NT2/D1 (cell line): ENCODE results near the gene SLC23A3.

Source experiments
- DNase-seq: peaks from one replicate; pipeline ENCODE4 v3.0.0-alpha.2; 2011; ENCODE audit warnings: low read depth, low spot score
- H3K27me3 ChIP-seq: 2 replicates; pipeline ENCODE4 v1.6.0; 2011; ENCODE audit warnings: mild to moderate bottlenecking; ENCODE audit not compliant: insufficient read length, insufficient read depth
- H3K36me3 ChIP-seq: 2 replicates; pipeline ENCODE4 v1.6.1; 2011; ENCODE audit warnings: mild to moderate bottlenecking, low read length, mixed read lengths; ENCODE audit not compliant: insufficient read depth, insufficient read length
- H3K4me1 ChIP-seq: 2 replicates; pipeline ENCODE4 v1.5.1; 2011; ENCODE audit not compliant: insufficient read depth, insufficient read length
- H3K4me3 ChIP-seq: 2 replicates; pipeline ENCODE4 v1.5.1; 2011; ENCODE audit warnings: low read depth; ENCODE audit not compliant: insufficient read length
- H3K9ac ChIP-seq: 2 replicates; pipeline ENCODE4 v1.6.0; 2011; ENCODE audit warnings: low read depth; ENCODE audit not compliant: insufficient read length
- H3K9me3 ChIP-seq: 2 replicates; pipeline ENCODE4 v1.5.1; 2011; ENCODE audit warnings: mild to moderate bottlenecking, low read length; ENCODE audit not compliant: insufficient read depth
- SUZ12 ChIP-seq: IDR thresholded peaks from 2 replicates; pipeline ENCODE4 v1.6.1; 2011; ENCODE audit not compliant: insufficient read length, insufficient read depth; ENCODE audit errors: extremely low read depth
- YY1 ChIP-seq: IDR thresholded peaks from 2 replicates; pipeline ENCODE4 v1.6.1; 2011; ENCODE audit not compliant: insufficient read length, insufficient read depth
- ZNF274 ChIP-seq: IDR thresholded peaks from 2 replicates; pipeline ENCODE4 v1.6.1; 2011; ENCODE audit warnings: mild to moderate bottlenecking, low read depth, low read length

Gene SLC23A3

GRCh38 chr2:219169930-219170654 is at the start of gene SLC23A3:
Gene SLC23A3 (minus strand): TSS chr2:219170029. CDS start chr2:219169984, 45 bp downstream.
- Histone ChIP-seq H3K9me3 (no peaks in the 10 kb centered on the region), H3K36me3 (peaks cover 34% of the 10 kb centered on the region), H3K4me3 (no peak within 1 kb of the TSS), H3K9ac (no peak within 1 kb of the TSS), H3K4me1 (peaks cover 2% of the 10 kb centered on the region), H3K27me3 (no peaks in the 10 kb centered on the region)
- no peak for DNase-seq
- TF ChIP-seq ZNF274 (no peak), SUZ12 (no peak), YY1 (no peak)

DNA sequence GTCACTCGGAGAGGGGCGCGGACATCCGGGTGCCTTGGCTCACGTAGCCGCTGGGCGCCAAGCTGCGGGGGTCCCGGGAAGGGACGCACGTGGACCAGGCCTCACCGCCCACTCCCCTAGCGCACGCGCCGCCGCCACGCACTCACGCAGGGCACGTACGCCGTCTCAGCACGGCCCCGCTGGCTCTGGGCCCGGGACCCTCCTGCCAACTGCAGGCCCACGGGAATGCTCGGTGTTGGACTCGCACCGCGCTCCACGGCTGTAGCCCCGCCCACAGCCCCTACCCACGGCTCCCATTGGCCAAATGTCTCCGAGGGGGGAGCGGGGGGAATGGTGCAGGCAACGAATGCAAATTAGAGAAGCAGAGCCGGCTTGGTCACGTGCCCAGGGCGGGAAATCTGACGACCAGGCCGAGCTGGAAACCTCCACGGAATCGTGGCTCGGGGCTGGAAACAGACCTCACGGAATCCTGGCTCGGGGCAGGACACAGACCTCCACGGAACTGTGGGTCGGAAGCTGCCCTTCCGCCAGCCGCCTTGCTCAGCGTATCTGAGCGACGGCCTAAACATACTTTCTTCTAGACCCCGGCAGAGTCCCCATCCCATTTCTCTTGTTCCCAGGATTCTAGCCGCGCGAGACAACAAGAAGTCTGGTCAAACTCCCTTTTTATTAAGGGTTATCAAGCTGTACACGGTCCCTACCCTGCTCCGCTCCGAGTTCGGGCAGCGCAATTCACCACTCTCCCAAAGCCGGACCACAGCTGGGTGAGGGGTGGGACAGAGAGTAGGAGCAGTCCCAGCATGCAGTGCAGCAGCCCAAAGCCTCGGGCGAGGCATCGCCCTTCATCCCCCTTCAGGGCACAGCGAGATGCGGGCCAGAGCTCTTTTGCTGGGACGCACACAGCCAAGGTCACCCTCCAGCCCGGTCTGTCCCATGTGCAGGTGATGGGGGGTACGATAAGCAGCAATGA is 49.2 kb upstream of the SLC23A3 start, which contains the start of gene ABCB6:
TSS of gene ABCB6 (minus strand) at position 227 of the 970 bp plus-strand sequence. CDS start 285 bp downstream, outside the sequence.
- Histone ChIP-seq H3K4me1 (peaks cover 10% of the 10 kb centered on the region), H3K9me3 (no peaks in the 10 kb centered on the region), H3K9ac (peak within 1 kb of the TSS; percentile 88), H3K27me3 (no peaks in the 10 kb centered on the region), H3K36me3 (peaks cover 78% of the 10 kb centered on the region), H3K4me3 (peak within 1 kb of the TSS; percentile 70)
- DNase-seq, result peak; percentile 81
- no peak for TF ChIP-seq SUZ12
- no peak for TF ChIP-seq ZNF274
- TF ChIP-seq YY1, result no peak

DNA sequence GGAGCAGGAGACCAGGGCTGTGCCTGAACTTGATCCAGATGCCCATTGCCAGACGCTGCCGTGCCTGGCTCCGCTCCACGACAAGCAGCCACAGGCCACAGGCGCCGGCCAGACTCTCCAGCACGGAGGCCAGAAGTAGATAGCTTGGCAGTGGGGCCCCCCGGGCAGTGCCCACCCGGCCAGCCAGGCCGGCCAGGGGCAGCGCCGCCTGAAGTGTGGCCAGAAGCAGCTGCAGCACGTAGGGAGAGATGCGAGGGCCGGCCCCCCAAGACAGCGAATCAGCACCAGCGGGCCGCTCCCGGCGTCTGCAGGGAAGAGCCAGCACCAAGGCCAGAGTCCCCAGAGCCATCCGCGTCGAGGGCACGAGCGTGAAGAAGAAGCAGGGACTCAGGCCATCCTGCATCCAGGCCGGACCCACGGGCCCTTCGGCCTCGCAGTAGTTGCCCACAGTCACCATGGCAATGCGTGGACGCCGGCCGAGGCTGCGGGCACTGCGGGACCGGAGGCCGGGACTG is 48.4 kb upstream of the SLC23A3 start:
- H3K4me3 ChIP-seq, result peak overlapping the region; percentile 70
- H3K36me3 ChIP-seq, result peaks cover 78% of the 10 kb centered on the region
- DNase-seq, result no peak
- peaks cover 10% of the 10 kb centered on the region for H3K4me1 ChIP-seq
- no peaks in the 10 kb centered on the region for H3K9me3 ChIP-seq
- TF ChIP-seq ZNF274 (no peak), YY1 (no peak), SUZ12 (no peak)
- peak overlapping the region; percentile 88 for H3K9ac ChIP-seq
- H3K27me3 ChIP-seq, result no peaks in the 10 kb centered on the region

DNA sequence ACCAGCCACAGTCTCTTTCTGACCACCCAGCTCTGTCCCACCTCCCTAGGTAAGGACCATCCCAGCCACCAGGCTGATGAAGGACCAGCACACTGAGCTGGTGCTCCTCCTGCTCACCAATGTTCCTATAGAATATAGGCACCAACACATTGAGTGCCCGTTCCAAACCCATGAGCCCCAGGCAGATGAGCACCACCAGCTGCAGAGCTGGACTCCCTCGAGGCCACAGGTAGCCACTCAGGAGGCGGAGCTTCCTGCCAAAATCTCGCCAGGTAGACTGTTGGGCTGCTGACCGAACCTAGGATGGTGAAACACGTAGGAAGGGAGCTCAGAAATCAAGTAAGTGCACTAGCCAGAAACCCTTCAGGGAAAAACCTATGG is 46.7 kb upstream of the SLC23A3 start:
- H3K4me3 ChIP-seq, result no peak overlapping the region
- no peaks in the 10 kb centered on the region for H3K27me3 ChIP-seq
- TF ChIP-seq ZNF274 (no peak), YY1 (no peak)
- H3K36me3 ChIP-seq, result peaks cover 76% of the 10 kb centered on the region
- DNase-seq, result no peak
- H3K4me1 ChIP-seq, result peaks cover 10% of the 10 kb centered on the region
- peak overlapping the region; percentile 36 for H3K9ac ChIP-seq
- no peaks in the 10 kb centered on the region for H3K9me3 ChIP-seq

GRCh38 chr2:219215871-219216534 is 46.2 kb upstream of the SLC23A3 start:
- H3K9me3 ChIP-seq, result no peaks in the 10 kb centered on the region
- peaks cover 10% of the 10 kb centered on the region for H3K4me1 ChIP-seq
- peak overlapping the region; percentile 33 for H3K9ac ChIP-seq
- no peak overlapping the region for H3K4me3 ChIP-seq
- H3K27me3 ChIP-seq, result no peaks in the 10 kb centered on the region
- TF ChIP-seq SUZ12 (no peak), YY1 (no peak), ZNF274 (no peak)
- peaks cover 75% of the 10 kb centered on the region for H3K36me3 ChIP-seq
- no peak for DNase-seq

GRCh38 chr2:219214786-219215185 is 45.0 kb upstream of the SLC23A3 start:
- Histone ChIP-seq H3K9ac (no peak overlapping the region), H3K27me3 (no peaks in the 10 kb centered on the region), H3K4me3 (no peak overlapping the region), H3K9me3 (no peaks in the 10 kb centered on the region), H3K36me3 (peaks cover 75% of the 10 kb centered on the region), H3K4me1 (peaks cover 10% of the 10 kb centered on the region)
- TF ChIP-seq ZNF274 (no peak), YY1 (no peak), SUZ12 (no peak)
- DNase-seq, result no peak

DNA sequence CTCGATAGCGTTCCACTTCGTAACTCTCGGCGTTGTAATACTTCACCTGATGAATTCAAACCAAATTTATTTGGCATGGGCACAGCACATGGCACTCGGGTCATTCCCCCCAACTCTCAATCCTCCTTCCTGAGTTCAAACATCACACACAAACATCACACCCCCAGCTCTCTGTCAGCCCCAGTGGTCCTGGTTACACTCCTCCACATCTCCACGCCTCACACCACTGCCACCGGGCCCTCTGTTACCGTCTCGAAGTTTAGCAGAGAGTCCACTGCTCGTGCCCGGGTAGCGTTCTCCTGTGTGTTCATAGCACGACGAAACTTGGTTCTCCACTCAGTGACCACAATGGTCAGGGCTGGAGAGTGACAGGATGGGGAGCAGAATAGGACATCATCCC is 44.3 kb upstream of the SLC23A3 start:
- Histone ChIP-seq H3K4me1 (peaks cover 8% of the 10 kb centered on the region), H3K9me3 (no peaks in the 10 kb centered on the region), H3K27me3 (no peaks in the 10 kb centered on the region), H3K4me3 (no peak overlapping the region), H3K36me3 (peaks cover 76% of the 10 kb centered on the region), H3K9ac (no peak overlapping the region)
- no peak for DNase-seq
- TF ChIP-seq YY1 (no peak), SUZ12 (no peak), ZNF274 (no peak)
